Measurements from ENCODE around the gene LARP4B.

LARP4B gene

GRCh38 chr10:921471-922414, 9.8 kb downstream of the LARP4B start:
- no peak for DNase-seq

- no peak for DNase-seq
Measured at GRCh38 chr10:920450-920849, 11.1 kb downstream of the LARP4B start.

DNA sequence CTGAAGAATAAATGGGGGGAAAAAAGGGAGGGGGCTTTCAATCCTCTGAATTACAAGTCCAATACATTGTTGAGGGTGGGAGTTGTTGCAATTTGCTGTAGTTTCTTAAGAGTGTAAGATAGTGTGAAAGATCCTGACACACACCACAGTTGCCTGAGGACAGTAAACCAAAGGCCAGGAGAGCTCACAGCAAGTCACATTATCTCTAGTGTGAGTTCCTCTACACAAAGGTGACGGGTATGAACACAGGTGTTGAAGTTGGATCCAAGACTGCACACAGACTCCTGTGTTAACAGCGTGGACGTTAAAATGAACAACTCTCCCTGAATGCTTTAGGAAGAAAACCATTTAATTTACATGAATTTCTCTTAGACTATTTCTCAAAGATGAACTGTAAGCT, 12.0 kb downstream of the LARP4B start:
- DNase-seq, result no peak

DNA sequence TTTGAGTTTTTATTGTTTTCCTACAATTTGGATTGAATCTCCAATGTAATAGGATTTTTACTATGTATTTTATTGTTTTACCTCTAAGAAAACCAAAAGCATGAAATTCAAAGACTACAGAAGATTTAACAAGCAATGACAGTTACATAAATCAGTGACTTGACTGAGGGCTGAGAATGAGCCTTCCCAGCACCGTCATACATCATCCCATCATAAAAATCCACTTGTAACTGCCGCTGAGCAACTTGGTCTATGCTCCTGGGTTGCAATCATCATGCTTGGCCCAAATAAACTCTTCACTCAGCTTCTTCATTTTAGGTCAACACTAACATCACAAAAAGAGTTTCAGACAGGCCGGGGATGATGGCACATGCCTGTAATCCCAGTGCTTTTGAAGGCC, 13.5 kb downstream of the LARP4B start:
- no peak for DNase-seq

DNA sequence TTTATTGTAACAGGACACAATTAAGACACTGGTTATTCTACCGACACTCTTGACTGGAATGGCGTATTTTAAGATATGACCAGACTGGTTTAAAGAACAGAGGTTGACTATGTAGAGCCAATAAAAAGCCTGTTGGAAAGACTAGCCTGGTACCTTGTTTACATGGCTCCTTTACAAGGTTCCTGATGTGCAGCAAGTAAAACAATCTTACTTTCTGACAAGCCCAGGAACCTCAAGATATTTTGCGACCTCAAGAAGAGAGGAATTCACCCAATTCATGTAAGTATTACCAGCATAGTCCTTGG, 14.1 kb downstream of the LARP4B start:
- DNase-seq, result no peak

GRCh38 chr10:916716-917415, 14.6 kb downstream of the LARP4B start:
- no peak for DNase-seq

DNA sequence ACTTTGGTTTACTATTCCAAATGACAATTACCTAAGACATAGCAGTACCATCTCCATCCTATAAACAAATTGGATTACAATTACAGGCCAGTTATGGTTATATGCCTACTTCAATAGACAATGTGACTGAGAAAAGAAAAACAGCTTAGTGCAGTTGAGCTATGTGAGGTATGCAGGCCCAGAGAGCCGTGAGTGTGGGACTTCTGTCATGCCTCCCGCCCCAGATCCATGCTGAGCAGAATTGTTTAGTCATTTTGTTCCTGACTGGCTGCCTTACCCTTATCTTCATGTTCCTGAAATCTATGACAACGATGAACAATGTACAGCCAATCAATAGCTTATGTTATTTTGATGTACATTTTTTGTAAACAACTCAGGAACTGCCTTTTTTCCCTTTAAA, 21.7 kb downstream of the LARP4B start:
- DNase-seq, result no peak

GRCh38 chr10:905972-906371, 25.5 kb downstream of the LARP4B start:
- DNase-seq, result no peak

DNA sequence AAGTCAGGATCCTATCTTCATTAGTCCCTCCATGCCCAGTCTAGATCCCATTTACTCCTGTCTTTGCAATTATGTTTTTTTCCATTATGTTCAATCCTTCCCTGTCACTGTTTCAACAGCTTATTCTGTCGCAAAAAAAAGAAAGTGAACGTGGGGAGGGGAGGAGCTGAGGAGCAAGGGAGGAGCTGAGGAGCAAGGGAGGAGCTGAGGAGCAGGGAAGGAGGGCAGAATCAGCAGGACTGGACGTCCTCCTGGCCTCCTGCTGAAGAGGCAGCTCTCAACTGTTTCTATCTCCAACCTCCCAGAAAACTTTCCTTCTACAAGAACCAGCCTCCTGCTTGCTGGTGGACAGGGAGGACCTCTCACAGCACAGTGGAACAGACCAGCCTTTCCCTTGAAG, 26.0 kb downstream of the LARP4B start:
- no peak for DNase-seq

- DNase-seq, result no peak
Measured at GRCh38 chr10:904403-904802, 27.1 kb downstream of the LARP4B start.

- no peak for DNase-seq
Measured at GRCh38 chr10:898141-898540, 33.4 kb downstream of the LARP4B start.

GRCh38 chr10:896982-897381, 34.5 kb downstream of the LARP4B start:
- no peak for DNase-seq

GRCh38 chr10:895324-895723, 36.2 kb downstream of the LARP4B start:
- no peak for DNase-seq

DNA sequence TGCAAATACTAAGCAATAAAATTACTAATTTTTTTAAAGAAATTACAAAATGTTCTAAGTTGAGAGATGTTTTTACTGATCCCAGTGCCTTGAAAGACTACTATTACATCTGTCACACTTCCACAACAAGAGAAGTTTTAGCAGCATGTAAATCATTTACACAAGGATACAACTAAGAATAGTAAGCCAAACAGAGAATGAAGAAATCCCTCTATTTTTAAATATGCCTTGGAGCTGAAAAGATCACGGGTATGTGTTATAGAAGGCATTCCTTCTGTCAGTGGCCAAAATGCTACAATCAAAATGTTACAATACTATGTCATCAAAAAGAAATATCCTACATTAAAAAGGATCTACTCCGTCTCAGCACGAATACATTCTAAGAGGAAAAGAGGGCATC, 52.6 kb downstream of the LARP4B start:
- DNase-seq, result no peak

DNA sequence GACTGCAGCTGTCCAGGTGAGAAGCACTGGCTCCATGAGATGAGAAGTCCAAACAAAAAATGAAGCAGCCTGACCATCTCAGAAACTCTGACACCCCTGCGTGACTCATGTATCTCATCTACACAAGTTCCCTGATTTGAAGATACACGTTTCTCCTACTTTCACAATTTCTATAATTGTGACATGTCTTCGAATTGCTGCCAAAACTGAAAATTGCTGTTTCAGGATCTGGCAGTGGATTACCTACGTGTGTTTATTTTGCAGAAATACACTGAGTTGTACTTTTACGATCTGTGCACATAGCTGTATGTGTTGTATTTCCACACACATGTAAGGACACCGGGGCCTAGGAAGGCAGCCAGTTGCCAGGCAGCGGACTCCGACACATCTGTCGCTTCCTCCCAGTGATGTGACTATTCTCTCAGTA, 53.2 kb downstream of the LARP4B start:
- no peak for DNase-seq

DNA sequence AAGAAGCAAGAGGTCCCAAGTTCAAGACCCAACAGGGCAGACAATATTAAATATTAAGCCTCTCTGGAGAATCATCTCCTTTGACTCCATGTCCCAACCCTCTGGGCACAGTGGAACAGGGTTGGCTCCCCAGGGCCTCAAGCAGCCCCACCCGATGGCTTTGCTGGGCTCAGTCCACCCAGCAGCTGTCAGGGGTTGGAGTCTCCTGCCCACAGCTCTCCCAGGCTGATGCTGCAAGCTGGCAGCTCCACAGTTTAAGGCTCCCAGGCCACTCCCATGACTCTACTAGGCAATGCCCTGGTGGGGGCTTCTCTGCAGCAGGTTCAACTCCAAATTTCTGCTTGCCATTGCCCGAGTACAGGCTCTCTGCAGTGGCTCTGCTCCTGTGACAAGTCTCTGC, 55.1 kb downstream of the LARP4B start:
- DNase-seq, result no peak

DNA sequence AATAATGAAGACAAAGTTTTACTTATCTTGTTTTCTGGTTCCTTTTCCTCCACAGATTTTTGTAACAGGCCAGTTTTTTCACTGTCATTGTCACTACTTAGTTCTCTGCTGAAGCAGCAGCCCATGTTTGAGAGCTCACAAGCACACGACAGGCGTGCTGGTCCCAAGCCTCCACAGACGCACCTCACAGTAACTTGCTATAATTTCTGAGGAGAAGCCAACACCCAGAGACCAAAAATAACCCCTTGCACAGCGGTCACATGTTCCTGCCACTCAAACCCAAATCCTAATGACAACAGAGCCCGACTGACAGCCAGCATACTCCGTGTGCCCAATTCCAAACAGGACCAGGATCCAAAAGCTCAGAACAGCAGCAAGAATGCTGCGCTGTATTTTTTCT, 58.5 kb downstream of the LARP4B start:
- no peak for DNase-seq

DNA sequence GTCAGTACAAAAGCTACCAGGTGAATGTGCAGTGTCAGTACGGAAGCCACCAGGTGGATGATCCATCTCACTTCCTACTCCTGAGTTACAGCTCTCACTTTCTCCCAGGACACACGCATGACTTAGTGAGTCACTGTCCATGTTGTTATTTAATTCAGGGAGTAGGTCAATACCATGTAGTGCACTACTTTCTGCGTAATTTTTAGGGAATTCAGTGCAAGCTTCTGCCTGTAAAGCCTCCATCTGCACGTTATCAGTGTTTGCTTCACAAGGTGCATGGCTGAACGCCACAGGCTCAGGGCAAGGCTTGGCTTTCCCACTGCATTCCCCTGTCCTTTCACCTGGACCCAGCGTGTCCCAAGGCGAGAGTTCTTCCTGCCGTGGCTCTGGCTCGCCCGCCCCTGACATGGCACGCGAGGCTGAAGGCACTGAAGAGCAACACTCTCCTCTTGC, 59.5 kb downstream of the LARP4B start:
- DNase-seq, result no peak

- no peak for DNase-seq
Measured at GRCh38 chr10:870564-871166, 60.8 kb downstream of the LARP4B start.

DNA sequence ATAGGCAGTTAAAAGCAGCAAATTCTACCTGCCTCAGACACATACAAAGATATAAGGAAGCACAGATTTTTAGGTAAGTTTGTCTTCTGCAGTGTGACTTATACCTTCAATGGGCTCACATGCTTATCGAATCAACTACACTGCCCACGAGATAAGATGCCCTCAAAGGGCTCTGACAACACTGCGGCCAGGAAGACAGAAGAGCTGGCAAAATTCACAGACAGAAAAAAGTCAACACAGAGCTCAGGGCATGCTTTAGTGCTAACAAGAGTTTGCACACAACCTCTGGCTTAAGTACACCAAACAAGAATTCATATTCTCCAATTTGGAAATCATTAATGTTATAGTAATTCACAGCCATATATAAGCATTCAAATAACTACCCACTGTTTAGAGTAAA, 62.3 kb downstream of the LARP4B start:
- DNase-seq, result no peak

GRCh38 chr10:867807-868206, 63.7 kb downstream of the LARP4B start:
- DNase-seq, result no peak

DNA sequence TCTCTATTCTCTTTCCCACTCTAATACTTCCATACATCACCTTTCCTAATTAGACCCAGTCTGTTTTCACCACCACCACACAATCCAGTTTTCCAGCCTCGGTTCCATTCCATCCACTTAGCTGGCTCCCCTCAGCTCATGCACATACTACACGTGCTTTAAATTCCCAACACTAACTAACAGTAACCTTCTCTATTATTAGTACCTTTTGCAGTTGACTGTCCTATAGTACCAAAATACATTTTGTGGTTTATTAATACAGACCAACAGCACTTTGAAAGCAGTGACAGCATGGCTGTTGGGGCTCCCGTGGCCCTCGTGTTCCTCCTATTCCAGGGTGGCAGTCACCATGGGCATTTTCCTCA, 64.9 kb downstream of the LARP4B start:
- no peak for DNase-seq

DNA sequence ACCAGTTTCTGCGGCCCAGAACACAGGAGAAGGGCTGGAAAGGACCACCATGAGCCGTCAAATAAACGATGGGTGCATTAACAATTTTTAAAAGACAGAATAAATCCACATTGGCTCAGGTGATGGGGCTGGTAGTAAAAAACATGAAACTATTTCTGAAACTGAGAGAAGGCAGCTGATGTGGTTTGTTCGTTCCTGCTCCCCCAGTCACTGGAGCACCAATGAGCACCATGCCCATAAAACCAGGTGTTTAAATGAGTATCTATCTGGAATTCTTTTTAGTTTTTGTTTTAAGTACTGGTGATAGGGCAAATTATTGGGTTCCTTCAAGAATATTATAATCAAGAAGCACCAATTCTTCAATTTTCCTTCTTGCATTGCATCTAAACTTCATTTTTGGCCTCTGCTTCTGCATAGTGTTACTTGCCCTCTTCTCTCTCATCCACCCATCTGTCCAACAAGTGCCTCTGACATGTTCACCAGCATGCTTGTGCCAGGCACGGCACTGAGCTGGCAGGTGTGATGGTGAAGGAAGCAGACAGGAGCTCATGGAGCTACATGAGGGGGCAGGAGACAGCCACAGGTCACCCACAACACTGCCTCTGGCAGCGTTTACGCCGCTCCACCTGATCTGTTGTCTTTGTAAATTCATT, 65.5 kb downstream of the LARP4B start:
- DNase-seq, result no peak

DNA sequence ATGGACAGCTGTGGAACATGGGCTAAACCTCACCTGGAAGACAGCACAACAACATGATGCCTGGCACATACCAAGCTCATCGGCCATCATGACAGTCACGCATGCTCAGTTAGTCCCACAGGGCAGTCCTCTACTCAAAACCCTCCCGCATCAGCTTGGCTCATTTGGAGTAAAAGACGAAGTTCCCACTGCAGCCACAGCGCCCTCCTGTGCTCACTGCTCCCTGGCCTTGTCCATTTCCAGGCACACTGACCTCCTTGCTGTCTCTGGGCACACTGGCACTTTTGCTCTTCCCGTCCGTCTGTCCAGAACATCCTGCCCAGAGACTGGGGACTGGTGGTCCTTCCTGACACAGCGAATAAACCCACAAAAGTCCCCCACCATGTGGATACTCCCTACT, 66.2 kb downstream of the LARP4B start:
- DNase-seq, result no peak

Measured in NCI-H2107 (cell line).